Uterus (tissue), 2 donors: ENCODE measurements around the gene FAM83D.

ENCODE experiments used
- POLR2A ChIP-seq, 2 donors: fragments of 450-650 bp; IDR thresholded peaks; one replicate each; pipeline ENCODE4 v1.6.1; 2016; ENCODE audit warnings: antibody characterized with exemption in 2 of 2, mild to moderate bottlenecking in 1 of 2, moderate library complexity in 1 of 2
- TF ChIP-seq, protein P1 (sequence below), 4 experiments: fragments of 200-600 bp in 2 of 4; fragments of 450-650 bp in 2 of 4; sonication (generic) in 2 of 4; IDR thresholded peaks; one replicate each; pipeline ENCODE4 v1.5.1; 2016 to 2019; ENCODE audit warnings: antibody characterized with exemption in 4 of 4, mild to moderate bottlenecking in 2 of 4, moderate library complexity in 1 of 4

DNA sequence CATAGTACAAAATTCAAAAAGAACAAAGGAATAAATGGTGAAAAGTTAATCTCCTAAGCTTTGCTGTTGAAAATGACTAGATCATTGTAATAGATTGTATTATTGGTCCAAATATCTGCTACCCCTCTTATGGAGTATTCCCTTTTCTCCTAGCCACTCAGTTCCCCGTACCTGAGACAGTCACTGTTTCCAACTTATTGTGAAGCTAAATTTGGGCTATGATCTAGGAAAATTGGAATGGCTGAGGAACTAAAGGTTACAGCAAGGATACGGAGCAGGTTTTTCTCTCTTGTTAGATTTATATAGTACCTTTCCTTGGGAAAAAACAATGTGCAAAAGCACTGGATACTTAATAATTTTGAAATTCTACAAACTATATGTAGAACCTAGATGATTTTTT lies 53.2 kb downstream of the FAM83D start:
- TF ChIP-seq, protein P1, sequence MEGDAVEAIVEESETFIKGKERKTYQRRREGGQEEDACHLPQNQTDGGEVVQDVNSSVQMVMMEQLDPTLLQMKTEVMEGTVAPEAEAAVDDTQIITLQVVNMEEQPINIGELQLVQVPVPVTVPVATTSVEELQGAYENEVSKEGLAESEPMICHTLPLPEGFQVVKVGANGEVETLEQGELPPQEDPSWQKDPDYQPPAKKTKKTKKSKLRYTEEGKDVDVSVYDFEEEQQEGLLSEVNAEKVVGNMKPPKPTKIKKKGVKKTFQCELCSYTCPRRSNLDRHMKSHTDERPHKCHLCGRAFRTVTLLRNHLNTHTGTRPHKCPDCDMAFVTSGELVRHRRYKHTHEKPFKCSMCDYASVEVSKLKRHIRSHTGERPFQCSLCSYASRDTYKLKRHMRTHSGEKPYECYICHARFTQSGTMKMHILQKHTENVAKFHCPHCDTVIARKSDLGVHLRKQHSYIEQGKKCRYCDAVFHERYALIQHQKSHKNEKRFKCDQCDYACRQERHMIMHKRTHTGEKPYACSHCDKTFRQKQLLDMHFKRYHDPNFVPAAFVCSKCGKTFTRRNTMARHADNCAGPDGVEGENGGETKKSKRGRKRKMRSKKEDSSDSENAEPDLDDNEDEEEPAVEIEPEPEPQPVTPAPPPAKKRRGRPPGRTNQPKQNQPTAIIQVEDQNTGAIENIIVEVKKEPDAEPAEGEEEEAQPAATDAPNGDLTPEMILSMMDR (IDR thresholded peaks at IDR 0.05), result no peak
- no peak for TF ChIP-seq POLR2A (IDR thresholded peaks at IDR 0.05)
